CD14-positive monocyte (primary cell): ENCODE results near the gene STARD3. TPM values are rescaled to one million over a fixed set of nuclear protein-coding genes. Genes with fewer than 3 reads are reported as not detected.
A peak's percentile ranks its signal among the peaks of the same experiment; 100 is the strongest.

Experiments
- DNase-seq, 3 donors: peaks; one replicate each; pipeline ENCODE4 v3.0.0-alpha.2; 2011 to 2022
- H2AFZ ChIP-seq: 2 replicates; pipeline ENCODE4 v1.6.0; 2012; ENCODE audit warnings: mild to moderate bottlenecking, low read depth, low read length, inconsistent platforms; ENCODE audit not compliant: insufficient read depth, poor library complexity, severe bottlenecking
- H3K27ac ChIP-seq, 2 donors: 1 replicate in 1 of 2; 2 replicates in 1 of 2; pipeline ENCODE4 v1.5.1; 2012 to 2013; ENCODE audit warnings: low read length in 2 of 2, control low read depth in 1 of 2, inconsistent platforms in 1 of 2, low read depth in 1 of 2, mild to moderate bottlenecking in 1 of 2
- H3K27me3 ChIP-seq, 2 donors: one replicate each; pipeline versions ENCODE4 v1.6.0 to v1.6.1; 2011 to 2013; ENCODE audit warnings: low read length in 2 of 2; ENCODE audit not compliant: control insufficient read depth in 2 of 2, insufficient read depth in 2 of 2
- H3K36me3 ChIP-seq, 2 donors: replicated peaks in 1 of 2; 1 replicate in 1 of 2; 2 replicates in 1 of 2; pipeline versions ENCODE4 v1.5.1 to v1.6.1; 2012 to 2013; ENCODE audit warnings: low read length in 2 of 2, control low read depth in 1 of 2, inconsistent platforms in 1 of 2, mild to moderate bottlenecking in 1 of 2; ENCODE audit not compliant: insufficient read depth in 2 of 2, control insufficient read depth in 1 of 2
- H3K4me1 ChIP-seq, 2 donors: 1 replicate in 1 of 2; 2 replicates in 1 of 2; pipeline versions ENCODE4 v1.5.1 to v1.6.1; 2012 to 2013; ENCODE audit warnings: low read length in 2 of 2, control low read depth in 1 of 2, inconsistent platforms in 1 of 2, mild to moderate bottlenecking in 1 of 2, moderate library complexity in 1 of 2; ENCODE audit not compliant: insufficient read depth in 2 of 2, control insufficient read depth in 1 of 2
- H3K4me2 ChIP-seq: replicated peaks from 2 replicates; pipeline ENCODE3; 2012; ENCODE audit warnings: low read length, moderate library complexity, mild to moderate bottlenecking; ENCODE audit not compliant: poor library complexity, severe bottlenecking; ENCODE audit errors: extremely low read depth
- H3K4me3 ChIP-seq, 3 experiments: fragments of 200-600 bp in 1 of 3; sonication (generic) in 1 of 3; replicated peaks in 1 of 3; 1 replicate in 2 of 3; 2 replicates in 1 of 3; pipeline ENCODE4 v1.5.1; 2011 to 2013; ENCODE audit warnings: low read length in 3 of 3, mild to moderate bottlenecking in 3 of 3, control low read depth in 2 of 3, low read depth in 2 of 3, inconsistent platforms in 1 of 3, moderate library complexity in 1 of 3
- H3K79me2 ChIP-seq: 2 replicates; pipeline ENCODE4 v1.6.0; 2012; ENCODE audit warnings: mild to moderate bottlenecking, control low read depth, inconsistent platforms, low read length, moderate library complexity; ENCODE audit not compliant: insufficient read depth
- H3K9ac ChIP-seq: 2 replicates; pipeline ENCODE4 v1.6.0; 2017; ENCODE audit warnings: low read length, mild to moderate bottlenecking; ENCODE audit not compliant: insufficient read depth, poor library complexity, severe bottlenecking
- H3K9me3 ChIP-seq, 2 donors: replicated peaks in 1 of 2; 1 replicate in 1 of 2; 2 replicates in 1 of 2; pipeline versions ENCODE4 v1.5.1 to v1.6.1; 2012 to 2013; ENCODE audit warnings: low read length in 2 of 2, control low read depth in 1 of 2; ENCODE audit not compliant: control insufficient read depth in 1 of 2, insufficient read depth in 1 of 2
- H4K20me1 ChIP-seq: 2 replicates; pipeline ENCODE4 v1.6.0; 2012; ENCODE audit warnings: mild to moderate bottlenecking, low read length, control low read depth, moderate library complexity; ENCODE audit not compliant: insufficient read depth
- H3K27ac Mint-ChIP-seq, 7 donors: one replicate each; pipeline ENCODE4 v1.8.0; 2020; ENCODE audit warnings: mild to moderate bottlenecking in 7 of 7, mixed read lengths in 7 of 7, moderate library complexity in 6 of 7, inconsistent platforms in 2 of 7
- H3K27me3 Mint-ChIP-seq, 3 donors: one replicate each; pipeline ENCODE4 v1.8.0; 2021 to 2022; ENCODE audit warnings: low read depth in 3 of 3, mild to moderate bottlenecking in 3 of 3, mixed read lengths in 3 of 3, moderate library complexity in 3 of 3, inconsistent platforms in 1 of 3
- H3K36me3 Mint-ChIP-seq, 2 donors: one replicate each; pipeline ENCODE4 v1.8.0; 2020; ENCODE audit warnings: mixed read lengths in 2 of 2, inconsistent platforms in 1 of 2, mild to moderate bottlenecking in 1 of 2
- H3K4me1 Mint-ChIP-seq: one replicate; pipeline ENCODE4 v1.8.0; 2020; ENCODE audit warnings: mild to moderate bottlenecking, mixed read lengths
- H3K4me3 Mint-ChIP-seq, 2 donors: one replicate each; pipeline ENCODE4 v1.8.0; 2020; ENCODE audit warnings: mild to moderate bottlenecking in 2 of 2, mixed read lengths in 2 of 2, moderate library complexity in 1 of 2
- H3K9me3 Mint-ChIP-seq, 7 donors: one replicate each; pipeline ENCODE4 v1.8.0; 2020 to 2022; ENCODE audit warnings: mixed read lengths in 7 of 7, mild to moderate bottlenecking in 6 of 7, moderate library complexity in 6 of 7, inconsistent platforms in 2 of 7
- CTCF ChIP-seq: fragments of 200-600 bp; IDR thresholded peaks from one replicate; pipeline ENCODE4 v1.8.0; 2022; ENCODE audit warnings: antibody characterized with exemption, mild to moderate bottlenecking
- WGBS: methylation state at CpG from one replicate; pipeline ENCODE4 v1.1.5; 2013; ENCODE audit warnings: missing lambda C conversion rate; ENCODE audit not compliant: insufficient coverage; 5-methylcytosine and 5-hydroxymethylcytosine counted together
- intact Hi-C, 2 donors: fragments of 100-400 bp; cut with micrococcal nuclease; formaldehyde crosslinking; loops; one replicate each; pipeline versions ENCODE4 v1.15.0 to v1.15.1; 2023
- polyA plus RNA-seq, 3 donors: library from polyadenylated mRNA; depleted of rRNA in 1 of 3; unstranded in 2 of 3; stranded (reverse) in 1 of 3; fragments of 300-500 nt in 2 of 3; fragments of >200 nt in 1 of 3; fragmentation: Illumina TruSeq in 2 of 3; gene quantifications; 1 replicate in 2 of 3; 2 replicates in 1 of 3; pipeline ENCODE4 v1.2.3, GENCODE V29; 2012 to 2021

The STARD3 gene
- polyA plus RNA-seq, 3 donors = 35.1 to 114 (median 45.3) TPM

GRCh38 chr17:39650121-39650579 is 13.2 kb downstream of the STARD3 start:
- Histone ChIP-seq H3K4me1 (peaks cover 0 to 2% of the 10 kb centered on the region in 2 donors), H2AFZ (no peak overlapping the region), H3K4me3 (no peak overlapping the region), H3K9me3 (no peaks in the 10 kb centered on the region), H3K79me2 (peaks cover 54% of the 10 kb centered on the region), H3K36me3 (peaks cover 6 to 30% of the 10 kb centered on the region in 2 donors), H4K20me1 (peaks cover 99% of the 10 kb centered on the region), H3K27me3 (no peaks in the 10 kb centered on the region), H3K27ac (no peak overlapping the region), H3K9ac (no peak overlapping the region), H3K4me2 (no peak overlapping the region)
- intact Hi-C loops = no loop called here
- Mint-ChIP-seq H3K9me3 (no peaks in the 10 kb centered on the region), H3K27ac (no peak overlapping the region), H3K27me3 (peaks cover 0 to 2% (median 0%) of the 10 kb centered on the region in 3 donors), H3K4me3 (no peak overlapping the region), H3K4me1 (peaks cover 23% of the 10 kb centered on the region), H3K36me3 (peaks cover 38 to 40% of the 10 kb centered on the region in 2 donors)
- no peak for DNase-seq
- TF ChIP-seq CTCF = no peak
- 96% methylated on average over 5 of the region's 11 CpGs for WGBS

- no peak overlapping the region for H2AFZ ChIP-seq
- H3K27ac ChIP-seq = peak overlapping the region in 1 of 2 donors; percentile 14
- H3K27me3 ChIP-seq = no peaks in the 10 kb centered on the region
- intact Hi-C loops = no loop called here
- H3K4me1 Mint-ChIP-seq = peaks cover 23% of the 10 kb centered on the region
- H3K79me2 ChIP-seq = peaks cover 36% of the 10 kb centered on the region
- H3K4me3 Mint-ChIP-seq = no peak overlapping the region
- H4K20me1 ChIP-seq = peaks cover 94% of the 10 kb centered on the region
- H3K4me1 ChIP-seq = peaks cover 0 to 2% of the 10 kb centered on the region in 2 donors
- H3K9me3 Mint-ChIP-seq = no peaks in the 10 kb centered on the region
- no peak for TF ChIP-seq CTCF
- H3K27ac Mint-ChIP-seq = peak overlapping the region in 5 of 7 donors; percentile 3 to 72 (median 41)
- H3K9me3 ChIP-seq = no peaks in the 10 kb centered on the region
- no peak overlapping the region for H3K9ac ChIP-seq
- H3K27me3 Mint-ChIP-seq = peaks cover 0 to 3% (median 1%) of the 10 kb centered on the region in 3 donors
- WGBS = 73% methylated on average over 4 of the region's 8 CpGs
- DNase-seq = no peak
- no peak overlapping the region for H3K4me2 ChIP-seq
- H3K4me3 ChIP-seq = no peak overlapping the region
- H3K36me3 ChIP-seq = peaks cover 18 to 38% of the 10 kb centered on the region in 2 donors
- H3K36me3 Mint-ChIP-seq = peaks cover 40 to 50% of the 10 kb centered on the region in 2 donors
Observed at GRCh38 chr17:39651923-39652586, 15.1 kb downstream of the STARD3 start.
